Lung microvascular endothelial cell (primary cell): Measurements from ENCODE around the gene CEPT1. TPM values are rescaled to one million over a fixed set of nuclear protein-coding genes. Genes with fewer than 3 reads are reported as not detected.

Source experiments
- DNase-seq, 2 donors: peaks; one replicate each; pipeline versions ENCODE4 v3.0.0 to v3.0.0-alpha.2; 2010; ENCODE audit warnings: low read depth in 2 of 2
- total RNA-seq: library from RNA; depleted of rRNA; stranded (reverse); fragments of >200 nt; gene quantifications from 2 replicates; pipeline ENCODE4 v1.2.1, GENCODE V29; 2014

The CEPT1 gene
- total RNA-seq, 1 donor from 2014 or later, result 33.1 TPM

- DNase-seq, result no peak
These were observed 52.1 kb downstream of the CEPT1 start for GRCh38 chr1:111192074-111192473.

GRCh38 chr1:111192658-111193519 lies 52.9 kb downstream of the CEPT1 start:
- DNase-seq, result peak in 1 of 2 donors; percentile 50

- DNase-seq, result no peak
These were observed 53.9 kb downstream of the CEPT1 start for GRCh38 chr1:111193712-111194480.

GRCh38 chr1:111195002-111195684 lies 55.1 kb downstream of the CEPT1 start:
- DNase-seq, result no peak

GRCh38 chr1:111196213-111196612 lies 56.2 kb downstream of the CEPT1 start:
- DNase-seq, result no peak

- DNase-seq, result peak in 1 of 2 donors; percentile 45
These were observed 57.7 kb downstream of the CEPT1 start for GRCh38 chr1:111197598-111198284.

GRCh38 chr1:111198836-111199235 lies 58.8 kb downstream of the CEPT1 start:
- no peak for DNase-seq

GRCh38 chr1:111199329-111199728 lies 59.3 kb downstream of the CEPT1 start:
- DNase-seq, result no peak

GRCh38 chr1:111199881-111200801 lies 60.1 kb downstream of the CEPT1 start, which contains the start of gene DENND2D:
TSS of gene DENND2D (minus strand) at chr1:111200646. CDS start at chr1:111200459, 187 bp downstream.
- no peak for DNase-seq

- no peak for DNase-seq
These were observed 60.8 kb downstream of the CEPT1 start for GRCh38 chr1:111200802-111201161.

- no peak for DNase-seq
These were observed 61.5 kb downstream of the CEPT1 start for GRCh38 chr1:111201275-111202090.

- DNase-seq, result no peak
These were observed 62.3 kb downstream of the CEPT1 start for GRCh38 chr1:111202366-111202706.

GRCh38 chr1:111202707-111203623 lies 62.9 kb downstream of the CEPT1 start:
- no peak for DNase-seq

GRCh38 chr1:111203681-111204200 lies 63.7 kb downstream of the CEPT1 start:
- no peak for DNase-seq

- peak in 1 of 2 donors; percentile 8 for DNase-seq
These were observed 64.4 kb downstream of the CEPT1 start for GRCh38 chr1:111204201-111204982.

- DNase-seq, result no peak
These were observed 65.1 kb downstream of the CEPT1 start for GRCh38 chr1:111204983-111205713.

GRCh38 chr1:111205714-111206050 lies 65.7 kb downstream of the CEPT1 start:
- DNase-seq, result no peak
